ENCODE measurements around the gene P2RY2.

P2RY2 gene

DNA sequence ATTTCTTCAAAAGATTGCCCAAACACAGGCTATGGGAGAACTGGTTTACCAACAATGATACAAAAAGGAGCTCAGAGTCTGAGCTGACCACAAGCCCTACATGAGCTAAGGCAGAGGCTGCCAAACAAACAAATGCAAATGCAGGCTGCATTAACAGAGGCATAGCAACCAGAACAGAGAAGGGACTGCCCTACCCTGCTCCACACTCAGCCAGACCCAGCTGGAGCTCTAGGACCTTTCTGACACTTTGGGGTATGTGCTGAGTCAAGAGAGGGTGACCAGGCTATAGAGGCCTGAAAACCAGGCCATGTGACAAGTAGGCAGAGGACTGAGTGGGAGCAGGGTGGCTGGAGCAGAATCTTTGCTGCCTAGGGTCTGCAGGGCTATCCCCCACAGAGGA is 17.8 kb upstream of the P2RY2 start:
- no peak overlapping the region for H3K4me2 ChIP-seq (ENCODE audit: low read depth, low read length, poor library complexity, severe bottlenecking)

GRCh38 chr11:73201249-73201648 is 16.8 kb upstream of the P2RY2 start:
- Histone ChIP-seq H3K4me3 (ENCODE audit: insufficient read depth, low read length, poor library complexity, severe bottlenecking) (no peak overlapping the region), H3K79me2 (ENCODE audit: insufficient read depth, low read length) (no peaks in the 10 kb centered on the region), H4K20me1 (ENCODE audit: low read depth, low read length) (no peaks in the 10 kb centered on the region), H3F3A (ENCODE audit: insufficient read depth) (no peaks in the 10 kb centered on the region), H3K27me3 (ENCODE audit: low read length) (no peaks in the 10 kb centered on the region), H3K9me2 (replicated peaks; ENCODE audit: insufficient read depth, low read length) (no peaks in the 10 kb centered on the region), H3K4me2 (ENCODE audit: low read depth, low read length, poor library complexity, severe bottlenecking) (no peak overlapping the region), H3K9me3 (ENCODE audit: insufficient read depth, low read length) (no peaks in the 10 kb centered on the region), H3K9ac (ENCODE audit: low read length) (no peak overlapping the region), H3K36me3 (ENCODE audit: low read length) (no peaks in the 10 kb centered on the region), H2AFZ (ENCODE audit: low read depth, low read length, severe bottlenecking) (no peak overlapping the region), H3K27ac (ENCODE audit: low read depth, low read length) (no peak overlapping the region)
- TF ChIP-seq, protein P1, sequence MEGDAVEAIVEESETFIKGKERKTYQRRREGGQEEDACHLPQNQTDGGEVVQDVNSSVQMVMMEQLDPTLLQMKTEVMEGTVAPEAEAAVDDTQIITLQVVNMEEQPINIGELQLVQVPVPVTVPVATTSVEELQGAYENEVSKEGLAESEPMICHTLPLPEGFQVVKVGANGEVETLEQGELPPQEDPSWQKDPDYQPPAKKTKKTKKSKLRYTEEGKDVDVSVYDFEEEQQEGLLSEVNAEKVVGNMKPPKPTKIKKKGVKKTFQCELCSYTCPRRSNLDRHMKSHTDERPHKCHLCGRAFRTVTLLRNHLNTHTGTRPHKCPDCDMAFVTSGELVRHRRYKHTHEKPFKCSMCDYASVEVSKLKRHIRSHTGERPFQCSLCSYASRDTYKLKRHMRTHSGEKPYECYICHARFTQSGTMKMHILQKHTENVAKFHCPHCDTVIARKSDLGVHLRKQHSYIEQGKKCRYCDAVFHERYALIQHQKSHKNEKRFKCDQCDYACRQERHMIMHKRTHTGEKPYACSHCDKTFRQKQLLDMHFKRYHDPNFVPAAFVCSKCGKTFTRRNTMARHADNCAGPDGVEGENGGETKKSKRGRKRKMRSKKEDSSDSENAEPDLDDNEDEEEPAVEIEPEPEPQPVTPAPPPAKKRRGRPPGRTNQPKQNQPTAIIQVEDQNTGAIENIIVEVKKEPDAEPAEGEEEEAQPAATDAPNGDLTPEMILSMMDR (IDR thresholded peaks at IDR 0.05; ENCODE audit: insufficient read depth, low read length, poor library complexity, severe bottlenecking) = no peak
- TF ChIP-seq EZH2phosphoT487 (conservative IDR thresholded peaks at IDR 0.05; ENCODE audit: low read length) = no peak

More for the DNA sequence above, 17.8 kb upstream of the P2RY2 start:
- H3K9ac ChIP-seq (ENCODE audit: low read length) = no peak overlapping the region
- no peaks in the 10 kb centered on the region for H3K79me2 ChIP-seq (ENCODE audit: insufficient read depth, low read length)
- no peaks in the 10 kb centered on the region for H3K9me2 ChIP-seq (replicated peaks; ENCODE audit: insufficient read depth, low read length)
- H2AFZ ChIP-seq (ENCODE audit: low read depth, low read length, severe bottlenecking) = no peak overlapping the region
- H3K27ac ChIP-seq (ENCODE audit: low read depth, low read length) = no peak overlapping the region
- TF ChIP-seq, protein P1 (IDR thresholded peaks at IDR 0.05; ENCODE audit: insufficient read depth, low read length, poor library complexity, severe bottlenecking) = no peak
- TF ChIP-seq EZH2phosphoT487 (conservative IDR thresholded peaks at IDR 0.05; ENCODE audit: low read length) = no peak
- H3K36me3 ChIP-seq (ENCODE audit: low read length) = no peaks in the 10 kb centered on the region
- no peak overlapping the region for H3K4me3 ChIP-seq (ENCODE audit: insufficient read depth, low read length, poor library complexity, severe bottlenecking)
- no peaks in the 10 kb centered on the region for H4K20me1 ChIP-seq (ENCODE audit: low read depth, low read length)
- H3F3A ChIP-seq (ENCODE audit: insufficient read depth) = no peaks in the 10 kb centered on the region
- no peaks in the 10 kb centered on the region for H3K27me3 ChIP-seq (ENCODE audit: low read length)
- no peaks in the 10 kb centered on the region for H3K9me3 ChIP-seq (ENCODE audit: insufficient read depth, low read length)

- Histone ChIP-seq H2AFZ (ENCODE audit: low read depth, low read length, severe bottlenecking) (no peak overlapping the region), H3K4me3 (ENCODE audit: insufficient read depth, low read length, poor library complexity, severe bottlenecking) (no peak overlapping the region), H3K9me2 (replicated peaks; ENCODE audit: insufficient read depth, low read length) (no peaks in the 10 kb centered on the region), H3K36me3 (ENCODE audit: low read length) (no peaks in the 10 kb centered on the region), H3K9ac (ENCODE audit: low read length) (no peak overlapping the region), H4K20me1 (ENCODE audit: low read depth, low read length) (no peaks in the 10 kb centered on the region), H3F3A (ENCODE audit: insufficient read depth) (no peaks in the 10 kb centered on the region), H3K79me2 (ENCODE audit: insufficient read depth, low read length) (no peaks in the 10 kb centered on the region), H3K27me3 (ENCODE audit: low read length) (no peaks in the 10 kb centered on the region), H3K9me3 (ENCODE audit: insufficient read depth, low read length) (no peaks in the 10 kb centered on the region), H3K27ac (ENCODE audit: low read depth, low read length) (no peak overlapping the region), H3K4me2 (ENCODE audit: low read depth, low read length, poor library complexity, severe bottlenecking) (no peak overlapping the region)
- TF ChIP-seq EZH2phosphoT487 (conservative IDR thresholded peaks at IDR 0.05; ENCODE audit: low read length) = no peak
- TF ChIP-seq, protein P1 (IDR thresholded peaks at IDR 0.05; ENCODE audit: insufficient read depth, low read length, poor library complexity, severe bottlenecking) = no peak
These were observed 15.9 kb upstream of the P2RY2 start for GRCh38 chr11:73201888-73202780.

Measured in SU-DHL-6 (cell line).